ENCODE measurements around the gene TST. TPM values are rescaled to one million over a fixed set of nuclear protein-coding genes. Genes with fewer than 3 reads are reported as not detected.

TST gene
- total RNA-seq, 1 experiment from 2014 or later, result 52.2 TPM

GRCh38 chr22:37058917-37059701 lies 39.9 kb upstream of the TST start:
- no peaks in the 10 kb centered on the region for H3K9me3 Mint-ChIP-seq (ENCODE audit: low read depth, unreplicated experiment)
- no peak for DNase-seq
- H3K4me3 Mint-ChIP-seq (ENCODE audit: low read depth, unreplicated experiment), result no peak overlapping the region
- intact Hi-C loops (cut with micrococcal nuclease; ENCODE audit: unreplicated experiment), result no loop called here
- no peaks in the 10 kb centered on the region for H3K36me3 Mint-ChIP-seq (ENCODE audit: insufficient read depth, unreplicated experiment)
- CTCF ChIA-PET, result no interaction called here
- H3K27ac Mint-ChIP-seq (ENCODE audit: unreplicated experiment), result no peak overlapping the region
- H3K27me3 Mint-ChIP-seq (ENCODE audit: unreplicated experiment), result no peaks in the 10 kb centered on the region
- peaks cover 16% of the 10 kb centered on the region for H3K4me1 Mint-ChIP-seq (ENCODE audit: low read depth, unreplicated experiment)
- no TSS peak for BruUV-seq (replicated peaks)
- TF ChIP-seq CTCF (IDR thresholded peaks at IDR 0.05; ENCODE audit: unreplicated experiment), result no peak

GRCh38 chr22:37057796-37058510 lies 38.7 kb upstream of the TST start:
- no peak for TF ChIP-seq CTCF (IDR thresholded peaks at IDR 0.05; ENCODE audit: unreplicated experiment)

GRCh38 chr22:37057226-37057625 lies 38.0 kb upstream of the TST start:
- no peak for DNase-seq
- H3K27ac Mint-ChIP-seq (ENCODE audit: unreplicated experiment), result no peak overlapping the region
- CTCF ChIA-PET, result no interaction called here
- TF ChIP-seq CTCF (IDR thresholded peaks at IDR 0.05; ENCODE audit: unreplicated experiment), result no peak
- peaks cover 2% of the 10 kb centered on the region for H3K36me3 Mint-ChIP-seq (ENCODE audit: insufficient read depth, unreplicated experiment)
- H3K4me3 Mint-ChIP-seq (ENCODE audit: low read depth, unreplicated experiment), result no peak overlapping the region
- BruUV-seq (replicated peaks), result no TSS peak
- intact Hi-C loops (cut with micrococcal nuclease; ENCODE audit: unreplicated experiment), result no loop called here
- H3K4me1 Mint-ChIP-seq (ENCODE audit: low read depth, unreplicated experiment), result no peaks in the 10 kb centered on the region
- H3K27me3 Mint-ChIP-seq (ENCODE audit: unreplicated experiment), result no peaks in the 10 kb centered on the region
- H3K9me3 Mint-ChIP-seq (ENCODE audit: low read depth, unreplicated experiment), result no peaks in the 10 kb centered on the region

More at GRCh38 chr22:37057796-37058510, 38.7 kb upstream of the TST start:
- intact Hi-C loops (cut with micrococcal nuclease; ENCODE audit: unreplicated experiment), result no loop called here
- no TSS peak for BruUV-seq (replicated peaks)
- Mint-ChIP-seq H3K4me3 (ENCODE audit: low read depth, unreplicated experiment) (no peak overlapping the region), H3K36me3 (ENCODE audit: insufficient read depth, unreplicated experiment) (no peaks in the 10 kb centered on the region), H3K27me3 (ENCODE audit: unreplicated experiment) (no peaks in the 10 kb centered on the region), H3K4me1 (ENCODE audit: low read depth, unreplicated experiment) (peaks cover 5% of the 10 kb centered on the region), H3K9me3 (ENCODE audit: low read depth, unreplicated experiment) (no peaks in the 10 kb centered on the region), H3K27ac (ENCODE audit: unreplicated experiment) (no peak overlapping the region)
- CTCF ChIA-PET, result no interaction called here
- no peak for DNase-seq

GRCh38 chr22:37056246-37056645 lies 37.0 kb upstream of the TST start:
- Mint-ChIP-seq H3K4me1 (ENCODE audit: low read depth, unreplicated experiment) (no peaks in the 10 kb centered on the region), H3K27ac (ENCODE audit: unreplicated experiment) (no peak overlapping the region), H3K9me3 (ENCODE audit: low read depth, unreplicated experiment) (no peaks in the 10 kb centered on the region), H3K4me3 (ENCODE audit: low read depth, unreplicated experiment) (no peak overlapping the region), H3K27me3 (ENCODE audit: unreplicated experiment) (no peaks in the 10 kb centered on the region), H3K36me3 (ENCODE audit: insufficient read depth, unreplicated experiment) (peaks cover 6% of the 10 kb centered on the region)
- CTCF ChIA-PET, result no interaction called here
- BruUV-seq (replicated peaks), result no TSS peak
- no peak for TF ChIP-seq CTCF (IDR thresholded peaks at IDR 0.05; ENCODE audit: unreplicated experiment)
- no peak for DNase-seq
- intact Hi-C loops (cut with micrococcal nuclease; ENCODE audit: unreplicated experiment), result no loop called here

All from Calu3 (cell line).